WERI-Rb-1 (cell line): ENCODE results near the gene HACD4.

Experiments used
- DNase-seq: peaks from one replicate; pipeline ENCODE4 v3.0.0-alpha.2; 2020
- H3K27ac ChIP-seq: fragments of 250-450 bp; sonication (Bioruptor Pico); 2 replicates; pipeline ENCODE4 v1.5.1; 2020; ENCODE audit warnings: mild to moderate bottlenecking, moderate library complexity
- H3K27me3 ChIP-seq: fragments of 250-450 bp; sonication (Bioruptor Pico); 2 replicates; pipeline ENCODE4 v1.5.1; 2021; ENCODE audit warnings: mild to moderate bottlenecking, low read depth, moderate library complexity; ENCODE audit not compliant: insufficient read depth, severe bottlenecking
- H3K36me3 ChIP-seq: fragments of 250-450 bp; sonication (Bioruptor Pico); 2 replicates; pipeline ENCODE4 v1.5.1; 2020; ENCODE audit warnings: mild to moderate bottlenecking, moderate library complexity
- H3K4me3 ChIP-seq: 2 replicates; pipeline ENCODE4 v1.5.1; 2011; ENCODE audit warnings: low read depth, mild to moderate bottlenecking, control low read depth, low read length
- H3K9me3 ChIP-seq: fragments of 250-450 bp; sonication (Bioruptor Pico); 2 replicates; pipeline ENCODE4 v1.5.1; 2021; ENCODE audit warnings: mild to moderate bottlenecking, moderate library complexity; ENCODE audit not compliant: severe bottlenecking
- TF ChIP-seq, protein P1 (sequence below): IDR thresholded peaks from 2 replicates; pipeline ENCODE4 v1.5.1; 2011; ENCODE audit warnings: low read depth, mild to moderate bottlenecking, control low read depth, inconsistent platforms, low read length

HACD4 gene, protein sequence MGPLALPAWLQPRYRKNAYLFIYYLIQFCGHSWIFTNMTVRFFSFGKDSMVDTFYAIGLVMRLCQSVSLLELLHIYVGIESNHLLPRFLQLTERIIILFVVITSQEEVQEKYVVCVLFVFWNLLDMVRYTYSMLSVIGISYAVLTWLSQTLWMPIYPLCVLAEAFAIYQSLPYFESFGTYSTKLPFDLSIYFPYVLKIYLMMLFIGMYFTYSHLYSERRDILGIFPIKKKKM

DNA sequence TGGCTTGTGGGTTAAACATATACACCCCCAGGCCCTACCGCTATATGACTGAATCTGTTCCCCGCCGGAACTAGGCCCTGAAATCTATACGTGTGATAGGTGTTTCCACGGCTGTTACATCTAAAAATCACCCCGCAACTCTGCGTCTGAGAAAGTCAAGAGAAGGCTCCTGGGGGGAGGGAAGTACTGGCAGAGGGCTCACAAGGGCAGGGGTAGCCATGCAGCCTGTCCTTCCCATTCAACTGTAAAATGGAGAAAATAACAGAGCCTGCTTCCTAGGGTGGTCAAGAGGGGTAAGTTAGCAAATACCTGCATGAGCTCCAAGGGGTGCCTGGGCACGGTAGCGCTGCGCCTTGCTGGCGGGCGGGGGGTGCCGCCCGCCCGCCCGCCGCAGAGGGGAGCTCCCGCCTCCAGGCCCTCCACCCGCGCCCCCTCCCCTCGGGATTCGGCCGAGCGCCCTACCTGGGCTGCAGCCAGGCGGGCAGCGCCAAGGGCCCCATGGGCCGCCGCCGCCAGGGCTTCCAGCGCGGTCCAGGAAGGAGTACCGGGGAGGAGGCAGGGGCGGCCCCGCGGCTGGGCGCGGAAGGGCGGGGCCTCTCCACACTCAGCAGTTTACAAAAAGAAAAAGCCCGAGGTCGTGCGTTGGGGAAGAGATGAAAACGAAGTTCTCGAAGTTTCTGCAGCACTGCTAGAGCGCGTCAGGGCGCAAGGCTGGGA lies at the start of gene HACD4:
Gene HACD4 (minus strand): TSS at position 550 of the 717 bp plus-strand sequence. CDS start 50 bp downstream, at position 500.
- H3K27ac ChIP-seq = no peak within 1 kb of the TSS
- no peak within 1 kb of the TSS for H3K4me3 ChIP-seq

DNA sequence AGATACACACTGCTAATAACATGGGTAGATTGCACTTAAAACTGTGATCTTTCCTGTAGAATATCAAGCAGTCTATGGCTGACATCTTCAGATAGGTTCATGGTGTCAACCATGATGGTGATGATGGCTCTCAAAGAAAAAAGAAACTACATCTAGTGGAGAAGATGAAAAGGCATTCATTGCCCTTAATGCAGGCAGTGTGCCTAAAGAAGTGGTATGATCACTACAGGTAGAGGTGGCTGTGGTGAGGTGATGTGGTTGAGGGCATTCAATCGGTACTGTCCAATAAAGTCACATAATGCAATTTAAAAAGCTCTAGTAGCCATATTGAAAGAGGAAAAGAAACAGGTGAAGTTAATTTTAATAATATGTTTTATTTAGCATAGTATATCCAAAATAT lies 49.4 kb upstream of the HACD4 start:
- Histone ChIP-seq H3K4me3 (no peak overlapping the region), H3K27me3 (peaks cover 2% of the 10 kb centered on the region), H3K9me3 (no peaks in the 10 kb centered on the region), H3K27ac (no peak overlapping the region), H3K36me3 (no peaks in the 10 kb centered on the region)
- TF ChIP-seq, protein P1, sequence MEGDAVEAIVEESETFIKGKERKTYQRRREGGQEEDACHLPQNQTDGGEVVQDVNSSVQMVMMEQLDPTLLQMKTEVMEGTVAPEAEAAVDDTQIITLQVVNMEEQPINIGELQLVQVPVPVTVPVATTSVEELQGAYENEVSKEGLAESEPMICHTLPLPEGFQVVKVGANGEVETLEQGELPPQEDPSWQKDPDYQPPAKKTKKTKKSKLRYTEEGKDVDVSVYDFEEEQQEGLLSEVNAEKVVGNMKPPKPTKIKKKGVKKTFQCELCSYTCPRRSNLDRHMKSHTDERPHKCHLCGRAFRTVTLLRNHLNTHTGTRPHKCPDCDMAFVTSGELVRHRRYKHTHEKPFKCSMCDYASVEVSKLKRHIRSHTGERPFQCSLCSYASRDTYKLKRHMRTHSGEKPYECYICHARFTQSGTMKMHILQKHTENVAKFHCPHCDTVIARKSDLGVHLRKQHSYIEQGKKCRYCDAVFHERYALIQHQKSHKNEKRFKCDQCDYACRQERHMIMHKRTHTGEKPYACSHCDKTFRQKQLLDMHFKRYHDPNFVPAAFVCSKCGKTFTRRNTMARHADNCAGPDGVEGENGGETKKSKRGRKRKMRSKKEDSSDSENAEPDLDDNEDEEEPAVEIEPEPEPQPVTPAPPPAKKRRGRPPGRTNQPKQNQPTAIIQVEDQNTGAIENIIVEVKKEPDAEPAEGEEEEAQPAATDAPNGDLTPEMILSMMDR = no peak
- DNase-seq = no peak

More for the DNA sequence above, at the start of gene HACD4:
- TF ChIP-seq, protein P1 = no peak
- peaks cover 12% of the 10 kb centered on the region for H3K27me3 ChIP-seq
- no peaks in the 10 kb centered on the region for H3K9me3 ChIP-seq
- DNase-seq = no peak
- H3K36me3 ChIP-seq = no peaks in the 10 kb centered on the region

DNA sequence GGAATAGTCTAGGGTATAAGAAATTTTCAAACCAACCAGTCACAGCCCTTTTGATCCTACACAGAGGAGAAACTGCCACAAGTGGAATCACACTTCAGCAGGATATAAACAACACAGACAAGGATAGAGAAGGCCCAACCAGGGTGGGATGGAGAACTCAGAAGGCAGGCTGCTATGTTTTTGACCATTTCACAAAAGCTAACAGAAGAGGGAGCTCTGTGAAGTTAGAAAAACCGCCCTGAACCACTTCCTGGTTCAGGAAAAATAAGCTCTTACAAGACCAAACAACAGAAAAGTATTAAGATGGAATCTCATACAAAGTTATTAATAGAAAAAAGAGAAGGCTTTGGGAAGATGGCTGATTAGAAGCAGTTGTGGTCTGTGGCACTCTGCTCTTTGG lies 47.3 kb upstream of the HACD4 start:
- H3K27me3 ChIP-seq = peaks cover 2% of the 10 kb centered on the region
- TF ChIP-seq, protein P1 = no peak
- DNase-seq = no peak
- no peak overlapping the region for H3K4me3 ChIP-seq
- H3K36me3 ChIP-seq = no peaks in the 10 kb centered on the region
- H3K9me3 ChIP-seq = no peaks in the 10 kb centered on the region
- H3K27ac ChIP-seq = no peak overlapping the region

DNA sequence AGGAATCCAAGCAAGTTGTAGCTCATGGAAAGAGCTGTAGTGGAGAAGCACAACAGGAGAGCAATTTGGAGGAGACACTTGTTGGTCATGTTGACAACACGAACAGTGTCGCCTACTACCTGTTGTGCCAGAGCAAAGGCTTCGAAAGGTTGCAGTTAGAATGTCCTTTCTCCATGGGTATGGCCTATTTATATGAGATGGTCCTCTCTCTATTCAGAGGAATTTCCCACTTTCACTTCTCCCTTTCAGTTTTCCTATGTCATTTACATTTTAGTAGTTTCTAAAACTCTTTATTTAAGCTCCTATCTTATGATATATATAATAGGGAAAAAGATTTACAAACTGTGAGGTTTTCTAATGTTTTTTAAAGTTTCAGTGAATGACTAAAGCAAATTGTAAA lies 46.3 kb upstream of the HACD4 start, which contains the start of gene IFNB1:
Gene IFNB1 (minus strand): TSS at position 162 of the 400 bp plus-strand sequence. CDS start 73 bp downstream, at position 89.
- TF ChIP-seq, protein P1 = no peak
- H3K27me3 ChIP-seq = peaks cover 2% of the 10 kb centered on the region
- no peak for DNase-seq
- H3K36me3 ChIP-seq = no peaks in the 10 kb centered on the region
- no peak within 1 kb of the TSS for H3K27ac ChIP-seq
- H3K9me3 ChIP-seq = no peaks in the 10 kb centered on the region
- H3K4me3 ChIP-seq = no peak within 1 kb of the TSS

DNA sequence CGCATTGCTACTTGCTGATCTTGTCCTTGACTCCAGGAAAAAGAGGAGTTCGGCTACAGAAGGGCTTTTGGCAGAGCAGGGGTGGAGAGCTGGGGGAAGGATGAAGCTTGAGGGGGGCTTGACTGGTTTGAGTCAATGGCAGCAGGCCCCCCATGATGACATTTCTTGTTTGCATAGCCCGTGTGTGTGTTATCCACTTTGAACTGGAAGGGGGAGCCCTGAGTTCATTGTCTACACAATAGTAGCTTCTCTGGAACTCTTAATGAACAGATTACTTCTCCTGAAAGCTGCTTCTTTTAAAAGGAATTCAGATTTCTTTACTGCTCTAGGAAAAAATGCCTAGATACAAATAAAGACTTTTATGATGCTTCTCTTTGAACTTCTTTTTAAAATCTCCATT lies 44.0 kb upstream of the HACD4 start:
- Histone ChIP-seq H3K4me3 (no peak overlapping the region), H3K9me3 (no peaks in the 10 kb centered on the region), H3K27ac (no peak overlapping the region), H3K27me3 (no peaks in the 10 kb centered on the region), H3K36me3 (no peaks in the 10 kb centered on the region)
- TF ChIP-seq, protein P1 = no peak
- DNase-seq = no peak
